RWPE1 (cell line): ENCODE data around the gene FAIM2.
"Not testable (repeated sequence)": the region's sequence is repeated elsewhere in the genome, so short reads cannot be mapped to it uniquely, and the experiment has no call there.

Source experiments
- CTCF ChIA-PET: fragments of 350-600 bp; sonication (Branson Sonifier 250); formaldehyde crosslinking; extraction: SDS; loops from one replicate; lab custom pipeline; 2021; lab: Yijun Ruan, JAX
- POLR2A ChIA-PET: fragments of 400-600 bp; formaldehyde crosslinking; extraction: SDS; loops from one replicate; lab custom pipeline; 2020; ENCODE audit warnings: antibody characterized with exemption; ENCODE audit not compliant: low non-redundant PET; lab: Yijun Ruan, JAX
- DNase-seq: peaks from one replicate; pipeline ENCODE4 v3.0.0; 2012; ENCODE audit warnings: low spot score
- H3K27ac ChIP-seq: fragments of 450-650 bp; 2 replicates; pipeline ENCODE4 v1.5.1; 2017
- TF ChIP-seq, protein P1 (sequence below): fragments of 450-650 bp; conservative IDR thresholded peaks from 2 replicates; pipeline ENCODE4 v1.5.1; 2017; ENCODE audit warnings: low read depth, mild to moderate bottlenecking

FAIM2 gene

DNA sequence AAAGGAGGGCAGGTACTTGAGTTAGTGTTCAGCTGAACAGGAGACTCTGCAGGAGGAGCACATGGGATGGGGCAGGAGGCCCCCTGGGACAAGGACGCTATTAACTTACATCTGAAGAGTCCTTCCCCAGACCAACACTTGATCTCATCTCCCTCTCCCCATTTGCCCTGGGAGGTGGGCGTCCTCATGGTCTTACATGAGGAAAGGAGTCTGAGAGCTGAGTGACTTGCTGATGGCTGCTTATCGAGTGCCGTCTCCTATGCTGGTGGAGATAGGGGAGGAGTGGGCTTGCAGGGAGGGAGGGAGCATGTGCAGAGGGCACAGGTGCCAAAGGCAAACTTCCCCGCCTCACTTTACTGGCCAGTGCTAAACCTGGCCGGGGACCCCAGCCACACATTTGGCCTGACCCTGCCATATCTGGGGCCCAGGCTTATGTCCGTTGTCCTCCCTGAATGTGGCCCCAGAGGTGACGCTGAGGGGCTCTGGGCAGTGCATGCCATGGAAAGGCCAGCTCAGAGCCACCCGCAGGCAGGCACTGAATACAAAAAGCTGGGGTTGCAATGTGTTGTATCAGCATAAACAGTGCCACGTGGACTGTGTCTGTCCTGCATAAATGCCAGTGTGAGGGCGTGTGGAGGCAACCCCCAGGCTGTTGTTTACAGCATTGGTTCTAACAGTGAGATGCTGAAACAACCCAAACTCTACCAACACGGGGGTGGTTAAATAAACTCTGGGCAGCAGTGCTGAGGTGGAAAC lies 29.4 kb downstream of the FAIM2 start:
- DNase-seq: no peak
- no peak overlapping the region for H3K27ac ChIP-seq
- CTCF ChIA-PET: interaction anchor here (0.7 kb wide), 1 partner anchor 35 kb away, joined by 3 read pairs; no protein-coding TSS in a partner anchor
- TF ChIP-seq, protein P1, sequence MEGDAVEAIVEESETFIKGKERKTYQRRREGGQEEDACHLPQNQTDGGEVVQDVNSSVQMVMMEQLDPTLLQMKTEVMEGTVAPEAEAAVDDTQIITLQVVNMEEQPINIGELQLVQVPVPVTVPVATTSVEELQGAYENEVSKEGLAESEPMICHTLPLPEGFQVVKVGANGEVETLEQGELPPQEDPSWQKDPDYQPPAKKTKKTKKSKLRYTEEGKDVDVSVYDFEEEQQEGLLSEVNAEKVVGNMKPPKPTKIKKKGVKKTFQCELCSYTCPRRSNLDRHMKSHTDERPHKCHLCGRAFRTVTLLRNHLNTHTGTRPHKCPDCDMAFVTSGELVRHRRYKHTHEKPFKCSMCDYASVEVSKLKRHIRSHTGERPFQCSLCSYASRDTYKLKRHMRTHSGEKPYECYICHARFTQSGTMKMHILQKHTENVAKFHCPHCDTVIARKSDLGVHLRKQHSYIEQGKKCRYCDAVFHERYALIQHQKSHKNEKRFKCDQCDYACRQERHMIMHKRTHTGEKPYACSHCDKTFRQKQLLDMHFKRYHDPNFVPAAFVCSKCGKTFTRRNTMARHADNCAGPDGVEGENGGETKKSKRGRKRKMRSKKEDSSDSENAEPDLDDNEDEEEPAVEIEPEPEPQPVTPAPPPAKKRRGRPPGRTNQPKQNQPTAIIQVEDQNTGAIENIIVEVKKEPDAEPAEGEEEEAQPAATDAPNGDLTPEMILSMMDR: no peak
- POLR2A ChIA-PET: no interaction called here

DNA sequence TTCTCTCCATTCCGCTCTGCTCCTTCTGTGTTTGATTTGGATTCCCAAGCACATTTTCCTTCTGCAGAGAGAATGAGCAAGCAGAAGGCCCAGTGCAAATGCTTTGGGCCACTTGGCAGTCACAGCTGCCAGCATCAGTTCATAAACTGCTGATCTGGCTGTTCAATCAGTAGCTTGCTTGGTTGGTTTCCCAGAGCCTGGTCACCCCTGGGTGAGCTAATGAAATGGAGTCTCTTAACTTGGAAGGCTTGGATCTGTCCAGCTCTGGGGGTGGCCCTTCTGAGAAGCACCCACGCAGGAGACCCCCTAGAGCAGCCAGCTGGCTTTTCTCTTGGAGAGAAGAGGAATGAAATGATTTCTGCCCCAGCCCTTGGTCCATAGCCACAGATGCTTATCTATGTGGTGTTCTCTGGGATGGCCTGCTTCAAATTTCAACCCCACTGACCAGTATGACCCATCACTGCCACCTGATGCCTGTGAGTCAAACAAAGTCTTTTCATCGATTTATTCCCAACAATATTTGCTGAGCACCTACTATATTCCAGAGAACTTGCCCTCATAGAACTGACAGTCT lies 30.3 kb downstream of the FAIM2 start:
- no peak overlapping the region for H3K27ac ChIP-seq
- no peak for DNase-seq
- ChIA-PET POLR2A (no interaction called here), CTCF (no interaction called here)
- TF ChIP-seq, protein P1: no peak

DNA sequence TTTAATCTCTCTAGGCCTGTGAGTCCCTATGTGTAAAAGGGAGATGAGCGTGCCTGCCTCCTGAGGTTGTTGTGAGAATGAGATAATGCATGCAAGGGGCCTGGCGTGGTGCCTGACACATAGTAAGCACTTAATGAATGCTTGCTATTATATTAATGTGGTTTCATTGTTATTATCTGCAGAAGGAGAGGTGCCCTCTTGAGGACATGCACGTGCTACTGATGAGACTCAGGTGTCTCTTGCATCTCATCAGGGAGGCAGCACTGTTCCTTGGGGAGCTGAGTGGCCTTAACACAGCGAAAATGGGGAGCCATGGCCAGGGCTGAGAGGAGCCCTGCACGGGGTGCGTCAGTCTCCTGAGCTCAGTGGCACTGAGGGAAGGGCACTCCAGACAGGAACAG lies 30.9 kb downstream of the FAIM2 start:
- CTCF ChIA-PET: interaction anchor here (0.6 to 0.8 kb wide), 2 partner anchors 197 to 1622 kb away, joined by 3 read pairs; no protein-coding TSS in a partner anchor
- POLR2A ChIA-PET: no interaction called here
- H3K27ac ChIP-seq: no peak overlapping the region
- no peak for DNase-seq
- TF ChIP-seq, protein P1: no peak

DNA sequence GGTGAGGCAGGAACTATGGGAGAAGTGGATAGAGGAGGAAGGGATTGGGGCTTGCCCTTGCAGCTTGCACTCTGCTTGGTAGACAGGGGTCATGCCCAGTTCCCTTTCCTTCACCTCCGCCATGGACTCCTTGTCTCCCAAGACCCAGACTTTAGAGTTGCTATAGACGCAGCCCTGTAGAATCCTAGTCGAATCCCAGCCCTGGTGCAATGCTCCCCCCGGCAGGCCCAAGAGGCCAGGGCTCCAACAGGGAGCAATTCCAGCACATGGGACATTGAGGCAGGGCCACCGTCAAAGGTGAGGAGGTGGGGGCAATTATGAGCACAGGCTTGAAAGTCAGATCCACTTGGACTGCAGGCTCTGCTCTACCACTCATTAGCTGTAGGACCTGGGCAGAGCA lies 31.3 kb downstream of the FAIM2 start:
- CTCF ChIA-PET: interaction anchor here (0.6 to 1.1 kb wide), 3 partner anchors 95 to 1623 kb away, joined by 3 read pairs; no protein-coding TSS in a partner anchor
- POLR2A ChIA-PET: no interaction called here
- DNase-seq: no peak
- H3K27ac ChIP-seq: no peak overlapping the region
- TF ChIP-seq, protein P1: no peak

DNA sequence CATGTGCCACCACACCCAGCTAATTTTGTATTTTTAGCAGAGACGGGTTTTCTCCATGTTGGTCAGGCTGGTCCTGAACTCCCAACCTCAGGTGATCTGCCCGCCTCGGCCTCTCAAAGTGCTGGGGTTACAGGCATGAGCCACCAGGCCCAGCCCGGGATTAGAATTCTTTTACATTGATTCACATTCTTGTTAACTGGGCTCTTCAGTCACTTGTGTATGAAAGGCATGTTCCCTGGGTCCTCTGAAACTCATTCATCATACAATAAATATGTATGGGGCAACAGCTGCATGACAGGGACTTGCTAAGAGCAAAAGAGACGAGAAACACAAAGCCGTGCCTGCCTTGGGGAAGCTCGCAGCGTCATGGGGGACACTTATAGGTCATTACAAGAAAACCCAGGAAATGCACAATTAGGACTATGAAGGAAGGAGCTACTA lies 31.9 kb downstream of the FAIM2 start:
- DNase-seq, POLR2A ChIA-PET, H3K27ac ChIP-seq: not testable (repeated sequence)
- CTCF ChIA-PET: interaction anchor here (0.8 to 1.1 kb wide), 2 partner anchors 95 to 198 kb away, joined by 3 read pairs; no protein-coding TSS in a partner anchor

DNA sequence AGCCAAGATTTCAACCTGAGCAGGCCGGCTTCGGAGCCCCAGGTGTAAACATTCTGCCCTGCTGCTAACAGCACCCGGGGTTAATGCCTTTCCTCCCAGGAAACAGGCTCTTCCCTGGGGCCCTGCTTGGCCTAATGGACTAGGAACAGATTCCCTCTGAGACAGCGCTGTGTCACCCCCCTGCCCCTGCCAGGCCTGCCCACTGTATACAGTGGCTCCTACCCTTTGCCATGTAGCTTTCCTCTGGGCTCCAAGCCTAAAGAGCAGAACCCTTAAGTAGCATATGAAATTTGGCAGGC lies 32.5 kb downstream of the FAIM2 start:
- CTCF ChIA-PET: interaction anchor here (0.6 to 1.1 kb wide), 3 partner anchors 96 to 219 kb away, joined by 3 to 5 read pairs (median 3); no protein-coding TSS in a partner anchor
- no peak for DNase-seq
- TF ChIP-seq, protein P1: no peak
- H3K27ac ChIP-seq: no peak overlapping the region
- POLR2A ChIA-PET: no interaction called here
